Keratinocyte (primary cell): ENCODE data around the gene CERK.

Experiments used
- CTCF ChIP-seq, 3 experiments: IDR thresholded peaks in 1 of 3; conservative IDR thresholded peaks in 1 of 3; optimal IDR thresholded peaks in 1 of 3; 2 replicates in 2 of 3; 3 replicates in 1 of 3; pipeline versions ENCODE3 to v1.5.1; 2011; ENCODE audit warnings: low read length in 3 of 3, mild to moderate bottlenecking in 3 of 3, moderate library complexity in 2 of 3, control low read depth in 1 of 3, inconsistent platforms in 1 of 3; ENCODE audit not compliant: insufficient read depth in 2 of 3; ENCODE audit errors: extremely low read depth in 1 of 3
- EZH2 ChIP-seq: IDR thresholded peaks from one replicate; pipeline ENCODE4 v1.6.1; 2012; ENCODE audit warnings: inconsistent platforms, mild to moderate bottlenecking, low read length, moderate library complexity

- TF ChIP-seq CTCF (optimal IDR thresholded peaks at IDR 0.05 in 1 of 3, IDR thresholded peaks at IDR 0.05 in 1 of 3, conservative IDR thresholded peaks at IDR 0.05 in 1 of 3; ENCODE audit: extremely low read depth in 1 of 3, insufficient read depth in 2 of 3, low read length in 3 of 3) = no peak
- TF ChIP-seq EZH2 = no peak
Measured at GRCh38 chr22:46669201-46669600, 68.9 kb downstream of the CERK start.
